ENCODE results near the gene SAP30L.

DNA sequence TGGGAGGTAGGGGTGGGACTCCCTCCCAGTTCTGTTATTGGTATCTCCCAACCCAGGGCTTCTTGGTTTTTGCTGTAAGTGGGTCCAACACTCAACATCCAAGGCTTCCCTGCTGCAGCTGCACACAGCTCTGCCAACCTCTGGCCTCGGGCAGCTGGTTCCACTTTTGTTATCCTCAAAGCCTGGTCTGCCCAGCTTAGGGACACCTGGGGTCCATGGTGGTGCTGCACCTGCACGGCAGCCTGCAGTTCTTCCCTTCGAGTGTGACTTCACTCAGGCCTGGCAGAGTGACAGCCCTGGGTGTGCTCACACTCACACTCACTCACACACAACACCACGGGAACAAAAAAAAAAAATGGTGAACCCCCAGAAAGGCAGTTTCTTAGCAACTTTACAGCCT is 15.3 kb upstream of the SAP30L start:
- TF ChIP-seq RAD21 (IDR thresholded peaks at IDR 0.05; ENCODE audit: low read depth) (no peak), FOXM1 (IDR thresholded peaks at IDR 0.05; ENCODE audit: borderline replicate concordance, low read depth) (no peak), EP300 (IDR thresholded peaks at IDR 0.05; ENCODE audit: borderline replicate concordance) (no peak), CREB1 (IDR thresholded peaks at IDR 0.05; ENCODE audit: low read depth) (no peak), NFIC (IDR thresholded peaks at IDR 0.05) (no peak)
- TF ChIP-seq, protein P1, sequence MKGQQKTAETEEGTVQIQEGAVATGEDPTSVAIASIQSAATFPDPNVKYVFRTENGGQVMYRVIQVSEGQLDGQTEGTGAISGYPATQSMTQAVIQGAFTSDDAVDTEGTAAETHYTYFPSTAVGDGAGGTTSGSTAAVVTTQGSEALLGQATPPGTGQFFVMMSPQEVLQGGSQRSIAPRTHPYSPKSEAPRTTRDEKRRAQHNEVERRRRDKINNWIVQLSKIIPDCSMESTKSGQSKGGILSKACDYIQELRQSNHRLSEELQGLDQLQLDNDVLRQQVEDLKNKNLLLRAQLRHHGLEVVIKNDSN (IDR thresholded peaks at IDR 0.05) = no peak
- TF ChIP-seq, protein P2, sequence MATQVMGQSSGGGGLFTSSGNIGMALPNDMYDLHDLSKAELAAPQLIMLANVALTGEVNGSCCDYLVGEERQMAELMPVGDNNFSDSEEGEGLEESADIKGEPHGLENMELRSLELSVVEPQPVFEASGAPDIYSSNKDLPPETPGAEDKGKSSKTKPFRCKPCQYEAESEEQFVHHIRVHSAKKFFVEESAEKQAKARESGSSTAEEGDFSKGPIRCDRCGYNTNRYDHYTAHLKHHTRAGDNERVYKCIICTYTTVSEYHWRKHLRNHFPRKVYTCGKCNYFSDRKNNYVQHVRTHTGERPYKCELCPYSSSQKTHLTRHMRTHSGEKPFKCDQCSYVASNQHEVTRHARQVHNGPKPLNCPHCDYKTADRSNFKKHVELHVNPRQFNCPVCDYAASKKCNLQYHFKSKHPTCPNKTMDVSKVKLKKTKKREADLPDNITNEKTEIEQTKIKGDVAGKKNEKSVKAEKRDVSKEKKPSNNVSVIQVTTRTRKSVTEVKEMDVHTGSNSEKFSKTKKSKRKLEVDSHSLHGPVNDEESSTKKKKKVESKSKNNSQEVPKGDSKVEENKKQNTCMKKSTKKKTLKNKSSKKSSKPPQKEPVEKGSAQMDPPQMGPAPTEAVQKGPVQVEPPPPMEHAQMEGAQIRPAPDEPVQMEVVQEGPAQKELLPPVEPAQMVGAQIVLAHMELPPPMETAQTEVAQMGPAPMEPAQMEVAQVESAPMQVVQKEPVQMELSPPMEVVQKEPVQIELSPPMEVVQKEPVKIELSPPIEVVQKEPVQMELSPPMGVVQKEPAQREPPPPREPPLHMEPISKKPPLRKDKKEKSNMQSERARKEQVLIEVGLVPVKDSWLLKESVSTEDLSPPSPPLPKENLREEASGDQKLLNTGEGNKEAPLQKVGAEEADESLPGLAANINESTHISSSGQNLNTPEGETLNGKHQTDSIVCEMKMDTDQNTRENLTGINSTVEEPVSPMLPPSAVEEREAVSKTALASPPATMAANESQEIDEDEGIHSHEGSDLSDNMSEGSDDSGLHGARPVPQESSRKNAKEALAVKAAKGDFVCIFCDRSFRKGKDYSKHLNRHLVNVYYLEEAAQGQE (IDR thresholded peaks at IDR 0.05; ENCODE audit: low read depth) = no peak

Data from Ishikawa (cell line).